Measurements from ENCODE around the gene OVOL3. TPM values are rescaled to one million over a fixed set of nuclear protein-coding genes. Genes with fewer than 3 reads are reported as not detected.

The OVOL3 gene
- total RNA-seq, 4 donors from 2014 or later = not detected

GRCh38 chr19:36140304-36141038, 29.5 kb downstream of the OVOL3 start:
- no peak for TF ChIP-seq CTCF (IDR thresholded peaks at IDR 0.05; ENCODE audit: low read depth)

- TF ChIP-seq CTCF (IDR thresholded peaks at IDR 0.05; ENCODE audit: low read depth) = no peak
Measured at GRCh38 chr19:36141039-36141927, 30.3 kb downstream of the OVOL3 start.

GRCh38 chr19:36142046-36142445, 31.1 kb downstream of the OVOL3 start:
- no peak for TF ChIP-seq CTCF (IDR thresholded peaks at IDR 0.05; ENCODE audit: low read depth)

- TF ChIP-seq CTCF (IDR thresholded peaks at IDR 0.05; ENCODE audit: low read depth) = no peak
Measured at GRCh38 chr19:36142496-36142895, 31.6 kb downstream of the OVOL3 start.

GRCh38 chr19:36144624-36145023, 33.7 kb downstream of the OVOL3 start:
- TF ChIP-seq CTCF (IDR thresholded peaks at IDR 0.05; ENCODE audit: low read depth) = no peak

- no peak for TF ChIP-seq CTCF (IDR thresholded peaks at IDR 0.05; ENCODE audit: low read depth)
Measured at GRCh38 chr19:36149673-36150406, 38.9 kb downstream of the OVOL3 start.

- TF ChIP-seq CTCF (IDR thresholded peaks at IDR 0.05; ENCODE audit: low read depth) = no peak
Measured at GRCh38 chr19:36150586-36150985, 39.6 kb downstream of the OVOL3 start.
